ENCODE results near the gene FBXO9.
A peak's percentile ranks its signal among the peaks of the same experiment; 100 is the strongest.

FBXO9 gene

GRCh38 chr6:53066874-53067706 is 1.9 kb downstream of the FBXO9 start:
- H3K27ac ChIP-seq: no peak overlapping the region
- TF ChIP-seq CTCF (IDR thresholded peaks at IDR 0.05): no peak
- no peak for TF ChIP-seq ZFX (IDR thresholded peaks at IDR 0.05; ENCODE audit: borderline replicate concordance)

GRCh38 chr6:53067849-53068361 is 2.7 kb downstream of the FBXO9 start:
- H3K27ac ChIP-seq: no peak overlapping the region

GRCh38 chr6:53069427-53069826 is 4.2 kb downstream of the FBXO9 start:
- no peak for TF ChIP-seq CTCF (IDR thresholded peaks at IDR 0.05)
- TF ChIP-seq ZFX (IDR thresholded peaks at IDR 0.05; ENCODE audit: borderline replicate concordance): no peak
- H3K27ac ChIP-seq: no peak overlapping the region

More at GRCh38 chr6:53067849-53068361, 2.7 kb downstream of the FBXO9 start:
- TF ChIP-seq ZFX (IDR thresholded peaks at IDR 0.05; ENCODE audit: borderline replicate concordance): no peak
- no peak for TF ChIP-seq CTCF (IDR thresholded peaks at IDR 0.05)

- no peak for TF ChIP-seq ZFX (IDR thresholded peaks at IDR 0.05; ENCODE audit: borderline replicate concordance)
- no peak for TF ChIP-seq CTCF (IDR thresholded peaks at IDR 0.05)
Observed at GRCh38 chr6:53070806-53071205, 5.6 kb downstream of the FBXO9 start.

GRCh38 chr6:53074347-53074746 is 9.1 kb downstream of the FBXO9 start:
- no peak for TF ChIP-seq CTCF (IDR thresholded peaks at IDR 0.05)
- no peak for TF ChIP-seq ZFX (IDR thresholded peaks at IDR 0.05; ENCODE audit: borderline replicate concordance)
- no peak overlapping the region for H3K27ac ChIP-seq

More at GRCh38 chr6:53070806-53071205, 5.6 kb downstream of the FBXO9 start:
- H3K27ac ChIP-seq: no peak overlapping the region

GRCh38 chr6:53080813-53081212 is 15.6 kb downstream of the FBXO9 start:
- no peak overlapping the region for H3K27ac ChIP-seq
- TF ChIP-seq ZFX (IDR thresholded peaks at IDR 0.05; ENCODE audit: borderline replicate concordance) (no peak), CTCF (IDR thresholded peaks at IDR 0.05) (no peak)

- no peak for TF ChIP-seq ZFX (IDR thresholded peaks at IDR 0.05; ENCODE audit: borderline replicate concordance)
- TF ChIP-seq CTCF (IDR thresholded peaks at IDR 0.05): no peak
- H3K27ac ChIP-seq: 0 out of 2 replicates have a peak overlapping the region, but pooled peaks have one; percentile 12
Observed at GRCh38 chr6:53086302-53086701, 21.1 kb downstream of the FBXO9 start.

Measured in 22Rv1 (cell line).